ENCODE results near the gene KCTD6.
"Not testable (repeated sequence)": the region's sequence is repeated elsewhere in the genome, so short reads cannot be mapped to it uniquely, and the experiment has no call there.

The KCTD6 gene

DNA sequence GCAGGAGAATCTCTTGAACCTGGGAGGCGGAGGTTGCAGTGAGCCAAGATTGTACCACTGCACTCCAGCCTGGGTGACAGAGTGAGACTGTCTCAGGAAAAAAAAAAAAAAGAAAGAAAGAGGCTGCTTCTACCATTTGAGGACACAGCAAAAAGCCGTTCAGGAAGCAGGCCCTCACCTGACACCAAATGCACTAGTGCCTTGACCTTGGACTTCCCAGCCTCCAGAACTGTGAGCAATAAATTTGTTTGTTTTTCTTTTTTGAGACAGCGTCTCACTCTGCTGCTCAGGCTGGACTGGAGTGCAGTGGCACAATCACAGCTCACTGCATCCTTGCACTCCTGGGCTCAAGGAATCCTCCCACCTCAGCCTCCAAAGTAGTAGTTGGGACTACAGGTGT lies 35.5 kb downstream of the KCTD6 start:
- not testable (repeated sequence) for DNase-seq

GRCh38 chr3:58528629-58529028 lies 36.7 kb downstream of the KCTD6 start:
- DNase-seq = no peak

DNA sequence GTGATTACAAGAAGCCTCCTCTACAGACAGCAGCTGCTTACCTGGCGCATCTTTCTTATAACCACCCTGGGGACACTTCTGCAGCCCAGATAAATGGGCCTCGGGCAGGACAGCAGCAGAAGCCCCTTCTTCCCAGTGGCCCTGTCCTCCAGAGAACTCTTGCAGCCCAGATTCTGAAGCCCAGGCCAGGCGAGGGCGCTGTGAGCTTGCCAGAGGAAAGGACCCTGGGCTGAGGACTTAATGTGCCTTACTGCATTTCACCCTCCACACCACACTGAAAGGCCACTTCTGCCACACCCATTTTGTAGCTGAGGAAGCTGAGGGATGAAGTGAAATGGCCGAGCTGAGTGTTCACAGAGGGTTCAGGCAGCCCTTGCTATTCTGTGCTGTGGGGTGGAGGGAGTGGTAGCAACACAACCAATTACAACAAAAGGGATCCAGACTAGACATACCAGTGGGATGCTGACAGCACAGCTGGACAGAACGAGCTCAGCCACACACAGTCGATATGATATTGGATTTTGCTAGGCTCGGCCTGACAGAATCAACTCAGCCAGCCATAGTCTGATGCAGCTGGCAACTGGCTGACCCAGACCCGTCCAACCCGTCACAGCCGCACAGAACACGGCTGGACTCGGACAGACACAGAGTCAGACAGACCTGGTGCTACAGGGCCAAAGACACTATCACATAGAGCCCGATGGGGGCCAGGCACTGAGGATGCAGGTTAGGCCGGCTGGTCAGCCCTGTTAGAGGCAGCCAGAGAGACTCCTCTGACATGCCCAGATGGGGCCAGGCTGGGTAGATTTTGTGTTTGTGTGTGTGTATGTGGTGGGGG lies 37.8 kb downstream of the KCTD6 start:
- DNase-seq = peak; percentile 6

- no peak for DNase-seq
Observed at GRCh38 chr3:58530354-58530865, 38.5 kb downstream of the KCTD6 start.

DNA sequence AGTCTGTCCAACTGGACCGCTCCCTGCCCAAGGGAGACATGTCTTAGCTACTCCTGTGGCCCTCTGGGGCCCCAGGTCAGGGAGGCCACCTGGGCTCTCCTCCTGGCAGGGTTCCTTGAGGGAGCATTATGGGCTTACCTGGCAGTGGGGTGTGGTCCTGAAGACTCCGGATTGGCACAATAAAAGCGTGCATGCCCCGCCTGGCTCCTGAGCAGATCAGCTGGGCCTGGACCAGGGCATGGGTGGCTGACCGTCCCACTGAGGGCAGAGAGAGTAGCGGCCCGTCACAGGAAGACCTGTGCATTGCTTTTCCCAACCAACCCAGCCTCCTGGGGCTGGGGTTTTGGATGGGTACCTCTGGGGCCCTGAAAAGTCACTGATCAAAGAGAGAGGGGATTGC lies 39.7 kb downstream of the KCTD6 start:
- DNase-seq = no peak

GRCh38 chr3:58531956-58532355 lies 40.1 kb downstream of the KCTD6 start:
- DNase-seq = no peak

DNA sequence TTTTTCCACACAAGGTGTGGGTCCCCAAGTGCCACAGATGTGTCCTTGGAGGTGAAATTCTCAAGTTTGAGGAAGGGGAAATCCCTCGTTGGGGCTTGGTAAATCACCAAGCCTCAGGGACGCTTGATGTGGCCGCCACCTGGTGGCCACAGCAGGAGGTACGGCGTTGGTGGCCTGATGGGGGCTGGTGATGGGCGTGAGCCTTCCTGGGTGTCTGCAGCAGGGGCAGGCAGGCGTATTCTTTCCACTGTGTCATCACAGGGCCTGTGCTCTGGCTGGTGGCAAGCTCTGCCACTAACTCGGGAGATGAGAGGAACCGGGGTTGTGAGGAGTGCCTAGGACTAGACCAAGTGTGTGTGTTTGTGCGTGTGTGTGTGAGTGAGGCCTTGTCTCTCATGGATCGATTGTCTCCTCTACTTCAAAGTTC lies 40.9 kb downstream of the KCTD6 start:
- peak; percentile 27 for DNase-seq

GRCh38 chr3:58534592-58535494 lies 42.9 kb downstream of the KCTD6 start:
- DNase-seq = no peak

DNA sequence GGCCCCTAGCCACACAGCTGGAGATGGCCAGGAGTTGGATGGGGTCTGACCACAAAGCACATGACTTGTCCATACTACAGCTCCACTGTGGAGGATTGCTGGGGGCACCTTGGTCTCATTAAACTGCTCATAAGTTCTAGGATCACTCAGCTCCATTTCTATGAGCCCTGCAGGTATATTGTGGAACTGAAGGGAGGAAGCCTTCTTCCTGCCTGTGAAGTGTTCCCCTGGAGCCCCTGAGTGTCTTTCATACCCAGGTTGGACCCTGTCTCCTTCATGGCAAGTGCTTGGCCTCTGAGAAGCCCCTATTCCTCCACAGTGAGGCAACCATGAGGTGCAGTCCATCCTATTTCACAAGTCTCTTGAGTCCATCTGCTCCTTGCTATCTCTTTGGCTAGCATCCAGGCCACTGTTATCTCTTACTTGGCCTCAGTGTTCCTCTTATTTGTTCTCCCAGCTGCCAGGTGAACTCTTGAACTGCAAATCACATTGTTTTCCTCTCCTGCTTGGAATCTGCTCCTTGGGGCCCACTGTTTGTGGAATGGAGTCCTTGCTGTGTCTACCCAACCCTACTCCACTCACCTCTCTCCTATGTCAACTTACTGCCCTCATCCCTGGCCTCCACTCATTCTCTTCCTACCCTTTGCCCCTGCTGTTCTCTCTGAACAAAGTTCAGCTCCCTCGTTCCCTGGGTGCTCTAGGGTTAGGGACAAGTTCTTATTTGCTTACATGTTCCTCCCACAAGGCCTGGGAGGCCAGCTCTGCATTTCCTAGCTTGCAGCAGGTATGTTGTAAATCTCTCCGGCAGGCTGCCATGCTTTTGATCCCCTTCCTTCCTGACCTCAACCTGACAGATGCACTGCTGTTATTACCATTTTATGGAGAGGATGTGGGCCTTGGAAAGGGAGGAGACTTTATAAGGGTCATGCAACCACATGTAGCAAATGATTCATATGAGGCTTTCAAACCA lies 43.9 kb downstream of the KCTD6 start:
- no peak for DNase-seq

- DNase-seq = no peak
Observed at GRCh38 chr3:58536501-58537411, 44.9 kb downstream of the KCTD6 start, which contains the start of gene ACOX2. Gene ACOX2 (minus strand): TSS chr3:58537190. CDS start chr3:58535106, 2,084 bp downstream.

GRCh38 chr3:58537412-58538301 lies 45.8 kb downstream of the KCTD6 start:
- DNase-seq = no peak

- DNase-seq = no peak
Observed at GRCh38 chr3:58539626-58540025, 47.7 kb downstream of the KCTD6 start.

- no peak for DNase-seq
Observed at GRCh38 chr3:58540176-58540858, 48.4 kb downstream of the KCTD6 start.

GRCh38 chr3:58544541-58544940 lies 52.6 kb downstream of the KCTD6 start:
- DNase-seq = no peak

DNA sequence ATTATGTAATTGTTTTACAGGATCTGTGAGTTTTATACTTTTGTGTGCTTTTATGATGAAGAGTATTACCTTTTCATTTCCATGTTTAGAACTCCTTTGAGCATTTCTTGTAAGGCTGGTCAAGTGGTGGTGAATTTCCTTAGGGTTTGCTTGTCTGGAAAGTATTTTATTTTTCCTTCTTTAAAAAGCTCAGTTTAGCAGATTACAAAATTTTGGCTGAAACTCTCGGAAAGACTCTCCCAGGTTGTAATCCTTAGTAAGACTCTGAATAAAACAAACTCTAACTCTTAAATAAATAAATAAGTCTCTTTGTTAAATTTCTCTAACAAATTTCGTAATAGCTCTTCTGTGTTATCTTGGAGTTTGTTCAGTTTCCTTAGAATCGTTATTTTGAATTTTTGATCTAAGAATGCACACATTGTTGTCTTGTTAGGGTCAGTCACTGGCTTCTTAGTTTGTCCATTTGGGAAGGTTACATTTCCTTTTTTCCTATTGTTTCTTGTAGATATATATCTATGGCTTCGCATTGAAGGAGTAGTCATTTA lies 59.8 kb downstream of the KCTD6 start:
- no peak for DNase-seq

All from SHP77 treated with DMSO at 0.1 percent for 48 hours (cell line).